ENCODE data around the gene MAGEA8.
"Not testable (repeated sequence)": the region's sequence is repeated elsewhere in the genome, so short reads cannot be mapped to it uniquely, and the experiment has no call there.

The MAGEA8 gene

DNA sequence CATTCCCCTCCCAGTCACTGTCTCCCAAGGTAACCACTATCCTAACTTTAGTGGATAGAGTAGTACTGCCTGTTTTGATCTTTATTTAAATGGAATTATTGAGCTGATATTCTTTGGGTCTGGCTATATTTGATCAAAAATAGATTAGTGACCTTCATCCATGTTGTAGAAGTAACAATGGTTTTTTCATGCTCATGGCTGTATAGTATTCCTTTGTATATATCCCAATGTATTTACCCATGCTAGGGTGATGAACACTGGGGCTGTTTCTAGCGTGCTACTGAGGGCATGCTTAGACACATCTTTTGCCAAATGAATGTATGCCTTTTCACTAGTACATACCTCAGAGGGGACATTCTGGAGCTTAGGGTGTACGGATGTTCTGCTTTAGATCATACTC is 10.1 kb upstream of the MAGEA8 start:
- H3K27ac ChIP-seq = no peak overlapping the region
- TF ChIP-seq, protein P1, sequence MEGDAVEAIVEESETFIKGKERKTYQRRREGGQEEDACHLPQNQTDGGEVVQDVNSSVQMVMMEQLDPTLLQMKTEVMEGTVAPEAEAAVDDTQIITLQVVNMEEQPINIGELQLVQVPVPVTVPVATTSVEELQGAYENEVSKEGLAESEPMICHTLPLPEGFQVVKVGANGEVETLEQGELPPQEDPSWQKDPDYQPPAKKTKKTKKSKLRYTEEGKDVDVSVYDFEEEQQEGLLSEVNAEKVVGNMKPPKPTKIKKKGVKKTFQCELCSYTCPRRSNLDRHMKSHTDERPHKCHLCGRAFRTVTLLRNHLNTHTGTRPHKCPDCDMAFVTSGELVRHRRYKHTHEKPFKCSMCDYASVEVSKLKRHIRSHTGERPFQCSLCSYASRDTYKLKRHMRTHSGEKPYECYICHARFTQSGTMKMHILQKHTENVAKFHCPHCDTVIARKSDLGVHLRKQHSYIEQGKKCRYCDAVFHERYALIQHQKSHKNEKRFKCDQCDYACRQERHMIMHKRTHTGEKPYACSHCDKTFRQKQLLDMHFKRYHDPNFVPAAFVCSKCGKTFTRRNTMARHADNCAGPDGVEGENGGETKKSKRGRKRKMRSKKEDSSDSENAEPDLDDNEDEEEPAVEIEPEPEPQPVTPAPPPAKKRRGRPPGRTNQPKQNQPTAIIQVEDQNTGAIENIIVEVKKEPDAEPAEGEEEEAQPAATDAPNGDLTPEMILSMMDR (conservative IDR thresholded peaks at IDR 0.05) = no peak

DNA sequence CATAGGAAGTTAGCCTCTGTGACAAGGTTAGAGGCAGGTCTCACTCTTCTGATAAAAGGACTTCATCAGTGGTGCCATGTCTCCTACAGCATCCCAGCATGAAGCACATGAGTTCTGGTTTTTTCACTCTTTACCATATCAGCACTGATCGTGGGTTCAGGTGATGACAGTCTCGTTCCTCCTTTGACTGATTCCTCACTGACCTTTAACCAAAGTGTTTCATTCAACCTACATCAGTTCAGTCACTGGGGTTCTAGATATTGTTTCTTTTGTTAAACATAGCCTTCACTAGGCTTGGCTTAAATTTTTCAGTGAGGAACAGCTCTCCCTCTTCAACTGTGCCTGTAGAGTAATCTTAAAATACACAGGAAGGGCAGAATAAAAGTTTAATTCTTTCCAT is 9.6 kb upstream of the MAGEA8 start:
- TF ChIP-seq, protein P1 (conservative IDR thresholded peaks at IDR 0.05) = no peak
- no peak overlapping the region for H3K27ac ChIP-seq

DNA sequence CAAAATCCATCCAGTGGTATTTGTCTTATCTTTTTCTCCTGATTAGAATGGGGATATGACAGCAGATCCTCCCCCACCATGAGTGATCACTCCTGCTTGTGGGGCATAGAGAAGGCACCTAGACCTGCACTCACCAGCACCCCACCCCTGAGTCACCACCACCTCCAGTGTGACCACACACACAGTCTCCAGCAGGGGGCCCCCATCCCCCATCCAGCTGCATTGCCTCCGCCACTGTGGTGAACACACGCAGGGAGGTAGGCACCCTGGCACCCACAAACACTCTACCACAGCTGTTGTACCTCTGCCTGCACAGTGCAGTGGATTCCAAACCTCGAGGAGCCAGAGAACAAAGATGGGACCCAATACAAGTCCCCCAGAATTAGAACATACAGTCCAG is 9.0 kb upstream of the MAGEA8 start:
- TF ChIP-seq, protein P1 (conservative IDR thresholded peaks at IDR 0.05) = peak; percentile 6; the same call in 1 of the 2 replicates
- no peak overlapping the region for H3K27ac ChIP-seq

DNA sequence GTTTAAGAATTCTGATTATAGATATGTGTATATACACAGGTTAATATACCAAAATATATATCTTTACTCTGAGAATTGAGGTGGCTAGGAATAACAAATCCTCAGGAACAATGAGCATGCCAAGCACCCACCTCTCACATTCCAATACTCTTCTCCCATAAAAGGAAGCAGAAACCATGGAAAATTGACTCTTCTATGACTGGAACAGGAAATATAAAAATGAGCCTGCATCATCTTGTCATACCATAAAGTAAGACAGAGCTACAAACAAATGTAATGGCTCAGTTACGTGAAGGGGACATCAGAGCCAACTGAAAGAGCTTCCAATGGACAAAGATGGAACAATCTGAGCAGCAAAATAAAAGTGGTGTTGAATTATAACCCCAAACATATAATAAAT is 3.8 kb upstream of the MAGEA8 start:
- TF ChIP-seq, protein P1 (conservative IDR thresholded peaks at IDR 0.05) = no peak
- H3K27ac ChIP-seq = no peak overlapping the region

DNA sequence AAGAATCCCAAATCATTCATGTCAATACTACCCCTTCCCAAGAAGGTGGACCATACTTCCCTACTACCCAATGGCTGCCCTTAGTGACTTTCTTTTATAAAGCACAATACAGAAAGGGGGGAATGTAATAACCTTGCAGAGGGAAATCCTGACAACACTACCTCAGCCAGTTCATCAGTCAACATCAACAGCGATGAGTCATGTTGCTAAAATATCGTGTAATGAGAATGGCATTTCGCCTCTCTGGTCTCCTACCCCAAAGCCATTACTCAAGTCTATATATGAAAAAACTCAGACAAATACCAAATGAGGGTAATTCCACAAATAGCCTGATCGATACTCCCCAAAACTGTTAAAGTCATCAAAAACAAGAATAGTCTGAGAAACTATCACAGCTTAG is 3.3 kb upstream of the MAGEA8 start:
- TF ChIP-seq, protein P1 (conservative IDR thresholded peaks at IDR 0.05) = no peak
- H3K27ac ChIP-seq = no peak overlapping the region

DNA sequence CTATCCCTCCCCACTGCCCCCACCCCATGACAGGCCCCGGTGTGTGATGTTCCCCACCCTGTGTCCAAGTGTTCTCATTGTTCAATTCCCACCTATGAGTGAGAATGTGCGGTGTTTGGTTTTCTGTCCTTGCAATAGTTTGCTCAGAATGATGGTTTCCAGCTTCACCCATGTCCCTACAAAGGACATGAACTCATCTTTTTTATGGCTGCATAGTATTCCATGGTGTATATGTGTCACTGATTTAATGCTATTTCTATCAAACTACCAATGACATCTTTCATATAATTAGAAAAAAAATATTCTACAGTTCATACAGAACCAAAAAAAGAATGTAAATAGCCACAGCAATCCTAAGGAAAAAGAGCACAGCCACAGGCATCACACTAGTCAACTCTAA is 9.8 kb downstream of the MAGEA8 start:
- not testable (repeated sequence) for H3K27ac ChIP-seq

DNA sequence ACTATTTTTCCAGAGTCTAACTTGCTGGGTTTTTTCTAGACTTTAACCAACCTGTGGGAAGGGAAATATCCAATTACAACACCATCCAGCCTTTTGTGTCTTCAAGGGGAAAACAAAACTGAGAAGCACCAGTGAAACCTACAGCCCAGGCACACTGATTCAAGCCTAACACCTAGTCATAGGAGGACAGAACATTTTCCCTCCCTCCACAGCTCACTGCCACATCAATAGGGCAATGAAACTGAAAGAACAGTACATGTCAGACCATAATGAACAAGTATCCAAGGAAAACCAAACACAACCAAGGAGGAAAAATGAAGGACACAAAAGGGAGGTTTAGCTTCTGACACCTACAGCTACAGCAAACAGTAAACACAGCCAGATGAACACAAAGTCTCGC is 17.6 kb downstream of the MAGEA8 start:
- TF ChIP-seq, protein P1 (conservative IDR thresholded peaks at IDR 0.05) = no peak
- no peak overlapping the region for H3K27ac ChIP-seq

DNA sequence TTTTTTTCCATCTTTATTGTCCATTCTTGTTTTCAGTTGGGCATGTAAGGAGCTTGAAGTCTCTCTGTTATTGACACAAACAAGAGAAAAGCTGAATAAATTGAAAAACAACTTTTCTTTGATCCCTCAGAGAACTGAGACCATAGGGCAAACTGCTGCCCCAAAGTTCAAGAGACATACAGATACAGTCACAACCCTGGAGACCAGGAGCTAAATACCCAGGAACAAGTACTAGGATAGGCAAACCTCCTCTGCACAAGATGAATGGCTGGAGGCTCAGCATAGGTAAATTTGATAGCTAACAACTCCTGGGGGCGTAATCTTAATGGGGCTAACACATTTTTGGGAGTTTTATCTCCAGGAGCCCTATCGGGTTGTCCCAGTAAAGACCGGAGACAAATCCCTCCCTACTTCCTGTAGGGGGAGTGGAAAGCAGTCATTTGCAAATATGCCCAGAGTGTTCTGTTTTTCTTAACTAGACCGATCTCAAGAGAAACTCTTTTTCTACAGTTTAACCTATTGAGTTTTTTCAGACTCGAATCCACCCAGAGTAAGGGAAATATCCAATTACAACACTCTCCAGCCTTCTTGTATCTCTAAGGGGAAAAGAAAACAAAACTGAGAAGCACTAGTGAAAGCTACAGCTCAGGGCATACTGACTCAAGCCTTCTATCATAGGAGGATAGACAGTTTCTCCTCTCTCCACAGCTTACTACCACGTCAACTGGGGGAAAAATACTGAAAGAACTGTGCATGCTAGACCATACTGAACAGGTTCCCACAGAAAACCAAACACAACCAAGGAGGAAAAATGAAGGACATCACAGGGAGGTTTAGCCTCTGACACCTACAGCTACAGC is 23.1 kb downstream of the MAGEA8 start:
- no peak overlapping the region for H3K27ac ChIP-seq
- TF ChIP-seq, protein P1 (conservative IDR thresholded peaks at IDR 0.05) = no peak
